ENCODE results near the gene RRP12. TPM values are rescaled to one million over a fixed set of nuclear protein-coding genes. Genes with fewer than 3 reads are reported as not detected.

RRP12 gene
- total RNA-seq, 2 donors from 2014 or later, result 11.5 to 30.4 TPM

DNA sequence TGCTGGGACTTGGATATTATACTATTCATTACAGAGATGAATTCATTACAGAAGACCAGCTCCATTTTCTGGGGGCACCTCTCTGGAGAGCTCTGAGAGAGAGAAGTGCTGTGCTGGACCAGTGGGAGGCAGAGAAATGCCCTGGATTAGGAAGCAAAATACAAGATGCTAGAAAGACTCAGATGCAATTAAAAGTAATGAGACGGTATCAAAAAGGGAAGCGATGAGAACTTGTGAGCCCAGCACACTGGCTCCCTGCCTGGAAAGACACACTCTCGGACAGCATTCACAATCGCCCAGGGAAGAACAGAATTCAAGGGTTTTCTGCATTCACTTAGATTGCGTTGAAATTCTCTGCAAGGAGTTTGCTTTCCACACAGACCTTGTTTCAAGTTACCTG, 63.1 kb downstream of the RRP12 start:
- Histone ChIP-seq H3K4me1 (peaks cover 4% of the 10 kb centered on the region), H3K9ac (ENCODE audit: low read depth in 2 of 2, low read length in 2 of 2) (no peak overlapping the region), H3K9me3 (no peaks in the 10 kb centered on the region), H3K27me3 (no peaks in the 10 kb centered on the region), H3K36me3 (no peaks in the 10 kb centered on the region), H3K4me3 (no peak overlapping the region), H3K27ac (no peak overlapping the region)
- no peak for DNase-seq
- TF ChIP-seq, protein P1, sequence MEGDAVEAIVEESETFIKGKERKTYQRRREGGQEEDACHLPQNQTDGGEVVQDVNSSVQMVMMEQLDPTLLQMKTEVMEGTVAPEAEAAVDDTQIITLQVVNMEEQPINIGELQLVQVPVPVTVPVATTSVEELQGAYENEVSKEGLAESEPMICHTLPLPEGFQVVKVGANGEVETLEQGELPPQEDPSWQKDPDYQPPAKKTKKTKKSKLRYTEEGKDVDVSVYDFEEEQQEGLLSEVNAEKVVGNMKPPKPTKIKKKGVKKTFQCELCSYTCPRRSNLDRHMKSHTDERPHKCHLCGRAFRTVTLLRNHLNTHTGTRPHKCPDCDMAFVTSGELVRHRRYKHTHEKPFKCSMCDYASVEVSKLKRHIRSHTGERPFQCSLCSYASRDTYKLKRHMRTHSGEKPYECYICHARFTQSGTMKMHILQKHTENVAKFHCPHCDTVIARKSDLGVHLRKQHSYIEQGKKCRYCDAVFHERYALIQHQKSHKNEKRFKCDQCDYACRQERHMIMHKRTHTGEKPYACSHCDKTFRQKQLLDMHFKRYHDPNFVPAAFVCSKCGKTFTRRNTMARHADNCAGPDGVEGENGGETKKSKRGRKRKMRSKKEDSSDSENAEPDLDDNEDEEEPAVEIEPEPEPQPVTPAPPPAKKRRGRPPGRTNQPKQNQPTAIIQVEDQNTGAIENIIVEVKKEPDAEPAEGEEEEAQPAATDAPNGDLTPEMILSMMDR (IDR thresholded peaks at IDR 0.05), result no peak
- intact Hi-C loops (cut with DNase I), result no loop called here

DNA sequence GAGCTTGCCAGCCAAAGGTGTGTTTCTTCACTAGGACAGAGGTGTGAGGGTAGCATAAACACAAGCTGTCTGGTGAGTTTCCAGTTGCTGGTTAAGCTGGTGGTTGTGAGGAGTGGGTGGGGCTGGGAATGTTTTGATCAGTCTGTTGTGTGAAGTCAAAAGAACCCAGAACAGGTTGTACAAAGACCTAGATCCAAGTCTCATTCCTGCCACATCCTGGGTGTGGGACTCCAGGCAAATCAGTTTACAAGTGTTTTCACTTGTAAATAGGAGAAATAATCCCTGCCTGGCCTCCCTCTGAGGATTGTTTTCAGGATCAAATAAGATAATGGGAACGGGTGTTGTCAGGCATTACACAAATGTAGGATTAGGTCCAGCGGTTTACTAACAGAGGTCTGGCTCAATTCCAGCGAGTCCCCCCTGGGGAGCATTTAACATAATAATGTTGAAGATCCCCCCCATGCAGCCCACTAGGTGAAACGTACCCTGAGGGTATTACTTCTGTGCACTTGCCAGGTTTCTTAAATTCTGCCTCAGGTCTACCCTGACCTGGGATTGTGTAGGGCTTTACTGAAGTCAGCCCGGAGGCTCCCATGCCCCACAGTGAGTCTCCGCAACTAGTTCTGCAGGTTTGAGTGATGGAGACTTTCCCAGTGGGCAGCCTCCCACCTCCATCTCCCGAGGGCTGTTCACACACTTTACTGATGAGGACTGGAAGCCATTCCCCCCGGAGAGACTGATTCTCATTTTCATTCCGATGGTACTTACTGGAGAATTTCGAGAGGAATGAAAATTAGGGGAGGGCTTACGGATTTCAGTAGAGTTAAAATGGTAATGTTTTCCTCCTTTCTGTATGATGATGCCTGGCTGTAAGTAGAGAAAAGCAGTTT, 64.0 kb downstream of the RRP12 start:
- H3K4me3 ChIP-seq, result no peak overlapping the region
- peak; percentile 79 for DNase-seq
- no peaks in the 10 kb centered on the region for H3K9me3 ChIP-seq
- H3K36me3 ChIP-seq, result no peaks in the 10 kb centered on the region
- H3K4me1 ChIP-seq, result peaks cover 4% of the 10 kb centered on the region
- no peak overlapping the region for H3K27ac ChIP-seq
- intact Hi-C loops (cut with DNase I), result no loop called here
- TF ChIP-seq, protein P1 (IDR thresholded peaks at IDR 0.05), result no peak
- peak overlapping the region in 1 of 2 donors; percentile 57 for H3K9ac ChIP-seq (ENCODE audit: low read depth in 2 of 2, low read length in 2 of 2)
- no peaks in the 10 kb centered on the region for H3K27me3 ChIP-seq

DNA sequence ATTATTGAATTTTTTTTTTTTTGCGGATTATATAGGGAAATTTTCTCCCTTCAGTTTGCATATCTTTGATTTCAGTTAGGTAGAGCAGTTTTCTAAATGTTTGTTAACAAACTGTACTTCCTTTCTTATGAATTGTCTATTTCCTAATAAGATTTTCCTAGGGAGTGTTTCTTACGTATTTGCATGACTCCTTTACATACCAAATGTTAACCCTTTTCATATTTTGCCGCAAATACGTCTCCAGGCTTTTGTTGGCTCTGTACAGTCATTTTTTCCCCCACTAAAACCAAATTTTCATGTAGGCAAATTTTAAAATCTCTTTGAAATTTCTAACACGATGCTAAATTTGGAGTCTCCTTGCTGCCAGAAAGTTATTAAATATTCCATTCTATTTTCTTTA, 64.7 kb downstream of the RRP12 start:
- intact Hi-C loops (cut with DNase I), result no loop called here
- Histone ChIP-seq H3K4me1 (peaks cover 9% of the 10 kb centered on the region), H3K9me3 (no peaks in the 10 kb centered on the region), H3K4me3 (no peak overlapping the region), H3K27ac (no peak overlapping the region), H3K36me3 (no peaks in the 10 kb centered on the region), H3K27me3 (no peaks in the 10 kb centered on the region), H3K9ac (ENCODE audit: low read depth in 2 of 2, low read length in 2 of 2) (peak overlapping the region in 1 of 2 donors; percentile 58)
- TF ChIP-seq, protein P1 (IDR thresholded peaks at IDR 0.05), result no peak
- DNase-seq, result no peak

DNA sequence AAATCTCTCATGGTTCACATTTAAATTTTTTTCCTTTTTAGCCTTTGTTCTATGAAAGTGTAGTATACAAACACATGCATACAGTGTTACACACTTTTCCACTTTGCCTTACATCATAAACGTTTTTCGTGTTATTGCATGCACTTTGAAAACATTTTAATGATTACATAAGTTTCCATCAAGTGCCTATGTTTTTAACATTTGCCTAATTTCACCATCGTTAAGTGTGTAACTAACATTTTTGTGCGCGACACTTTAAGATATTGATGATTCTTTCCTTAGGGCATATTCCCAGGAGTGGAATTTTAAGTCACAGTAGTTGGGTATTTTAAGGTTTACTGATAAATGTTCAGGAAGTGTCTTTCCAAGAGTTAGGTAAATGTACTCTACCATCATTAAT, 65.1 kb downstream of the RRP12 start:
- Histone ChIP-seq H3K4me3 (no peak overlapping the region), H3K4me1 (peaks cover 9% of the 10 kb centered on the region), H3K9me3 (no peaks in the 10 kb centered on the region), H3K27me3 (no peaks in the 10 kb centered on the region), H3K36me3 (no peaks in the 10 kb centered on the region), H3K27ac (no peak overlapping the region), H3K9ac (ENCODE audit: low read depth in 2 of 2, low read length in 2 of 2) (no peak overlapping the region)
- intact Hi-C loops (cut with DNase I), result no loop called here
- TF ChIP-seq, protein P1 (IDR thresholded peaks at IDR 0.05), result no peak
- DNase-seq, result no peak

DNA sequence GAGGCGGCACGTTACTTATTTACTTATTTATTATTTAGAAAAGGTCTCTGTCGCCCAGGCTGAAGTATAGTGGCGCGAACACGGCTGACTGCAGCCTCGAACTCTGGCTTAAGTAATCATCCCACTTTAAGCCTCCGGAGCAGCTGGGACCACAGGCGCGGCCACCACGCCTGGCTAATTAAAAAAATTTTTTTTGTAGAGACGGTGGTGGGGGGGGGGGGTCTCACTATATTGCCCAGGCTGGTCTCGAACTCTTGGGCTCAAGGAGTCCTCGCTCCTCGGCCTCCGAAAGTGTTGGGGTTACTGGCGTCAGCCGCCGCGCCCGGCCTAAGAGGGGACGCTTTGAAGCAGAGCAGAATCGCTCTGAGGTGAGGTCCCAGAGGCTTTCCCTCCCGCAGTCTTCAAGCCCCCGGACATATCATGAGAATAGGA, 65.9 kb downstream of the RRP12 start:
- TF ChIP-seq, protein P1 (IDR thresholded peaks at IDR 0.05), result no peak
- peak; percentile 26 for DNase-seq
- intact Hi-C loops (cut with DNase I), result no loop called here
- H3K9ac ChIP-seq (ENCODE audit: low read depth in 2 of 2, low read length in 2 of 2), result peak overlapping the region in 1 of 2 donors; percentile 93
- H3K27ac ChIP-seq, result peak overlapping the region; percentile 86
- no peaks in the 10 kb centered on the region for H3K27me3 ChIP-seq
- H3K9me3 ChIP-seq, result no peaks in the 10 kb centered on the region
- H3K36me3 ChIP-seq, result no peaks in the 10 kb centered on the region
- peak overlapping the region; percentile 73 for H3K4me3 ChIP-seq
- H3K4me1 ChIP-seq, result peaks cover 9% of the 10 kb centered on the region

Data from colonic mucosa (tissue), 4 donors.